ENCODE data around the gene IFNG-AS1. TPM values are rescaled to one million over a fixed set of nuclear protein-coding genes. Genes with fewer than 3 reads are reported as not detected.

IFNG-AS1 gene
- total RNA-seq, 1 donor from 2014 or later = not detected

GRCh38 chr12:68028647-68029046, 39.4 kb downstream of the IFNG-AS1 start:
- no peak for DNase-seq
- intact Hi-C loops (cut with DNase I) = no loop called here
- ATAC-seq (ENCODE audit: poor library complexity) = no peak

- intact Hi-C loops (cut with DNase I) = no loop called here
- DNase-seq (no peak), ATAC-seq (ENCODE audit: poor library complexity) (no peak)
Measured at GRCh38 chr12:68030248-68030647, 41.0 kb downstream of the IFNG-AS1 start.

GRCh38 chr12:68031174-68031573, 41.9 kb downstream of the IFNG-AS1 start:
- intact Hi-C loops (cut with DNase I) = no loop called here
- DNase-seq (no peak), ATAC-seq (ENCODE audit: poor library complexity) (no peak)

- ATAC-seq (ENCODE audit: poor library complexity) = no peak
- DNase-seq = no peak
- intact Hi-C loops (cut with DNase I) = no loop called here
Measured at GRCh38 chr12:68031881-68032739, 42.9 kb downstream of the IFNG-AS1 start.

GRCh38 chr12:68034567-68034966, 45.3 kb downstream of the IFNG-AS1 start:
- intact Hi-C loops (cut with DNase I) = no loop called here
- DNase-seq (no peak), ATAC-seq (ENCODE audit: poor library complexity) (no peak)

- intact Hi-C loops (cut with DNase I) = no loop called here
- ATAC-seq (ENCODE audit: poor library complexity) (no peak), DNase-seq (no peak)
Measured at GRCh38 chr12:68036642-68037041, 47.4 kb downstream of the IFNG-AS1 start.

- ATAC-seq (ENCODE audit: poor library complexity) (no peak), DNase-seq (no peak)
- intact Hi-C loops (cut with DNase I) = no loop called here
Measured at GRCh38 chr12:68037616-68038255, 48.5 kb downstream of the IFNG-AS1 start.

- no peak for ATAC-seq (ENCODE audit: poor library complexity)
- intact Hi-C loops (cut with DNase I) = no loop called here
- no peak for DNase-seq
Measured at GRCh38 chr12:68038650-68039049, 49.4 kb downstream of the IFNG-AS1 start.

GRCh38 chr12:68040450-68041075, 51.3 kb downstream of the IFNG-AS1 start:
- peak; percentile 78 for ATAC-seq (ENCODE audit: poor library complexity)
- no peak for DNase-seq
- intact Hi-C loops (cut with DNase I) = no loop called here

GRCh38 chr12:68042212-68042699, 53.0 kb downstream of the IFNG-AS1 start:
- intact Hi-C loops (cut with DNase I) = no loop called here
- ATAC-seq (ENCODE audit: poor library complexity) (peak; percentile 34), DNase-seq (no peak)

- no peak for DNase-seq
- no peak for ATAC-seq (ENCODE audit: poor library complexity)
- intact Hi-C loops (cut with DNase I) = no loop called here
Measured at GRCh38 chr12:68043435-68043834, 54.2 kb downstream of the IFNG-AS1 start.

- intact Hi-C loops (cut with DNase I) = no loop called here
- DNase-seq (no peak), ATAC-seq (ENCODE audit: poor library complexity) (no peak)
Measured at GRCh38 chr12:68048648-68049297, 59.5 kb downstream of the IFNG-AS1 start.

- ATAC-seq (ENCODE audit: poor library complexity) (no peak), DNase-seq (no peak)
- intact Hi-C loops (cut with DNase I) = no loop called here
Measured at GRCh38 chr12:68056300-68056699, 67.1 kb downstream of the IFNG-AS1 start.

- DNase-seq (peak; percentile 31), ATAC-seq (ENCODE audit: poor library complexity) (no peak)
- intact Hi-C loops (cut with DNase I) = no loop called here
Measured at GRCh38 chr12:68063900-68064590, 74.8 kb downstream of the IFNG-AS1 start.

GRCh38 chr12:68065163-68065562, 75.9 kb downstream of the IFNG-AS1 start:
- intact Hi-C loops (cut with DNase I) = no loop called here
- ATAC-seq (ENCODE audit: poor library complexity) = no peak
- no peak for DNase-seq

GRCh38 chr12:68065687-68066086, 76.4 kb downstream of the IFNG-AS1 start:
- ATAC-seq (ENCODE audit: poor library complexity) (no peak), DNase-seq (no peak)
- intact Hi-C loops (cut with DNase I) = no loop called here

- ATAC-seq (ENCODE audit: poor library complexity) = no peak
- intact Hi-C loops (cut with DNase I) = no loop called here
- no peak for DNase-seq
Measured at GRCh38 chr12:68067762-68068376, 78.6 kb downstream of the IFNG-AS1 start.

- ATAC-seq (ENCODE audit: poor library complexity) (no peak), DNase-seq (no peak)
- intact Hi-C loops (cut with DNase I) = no loop called here
Measured at GRCh38 chr12:68069275-68069674, 80.0 kb downstream of the IFNG-AS1 start.
